Measurements from ENCODE around the gene ADD1. TPM values are rescaled to one million over a fixed set of nuclear protein-coding genes. Genes with fewer than 3 reads are reported as not detected.

ADD1 gene
- total RNA-seq, 1 experiment from 2014 or later: 125 TPM

DNA sequence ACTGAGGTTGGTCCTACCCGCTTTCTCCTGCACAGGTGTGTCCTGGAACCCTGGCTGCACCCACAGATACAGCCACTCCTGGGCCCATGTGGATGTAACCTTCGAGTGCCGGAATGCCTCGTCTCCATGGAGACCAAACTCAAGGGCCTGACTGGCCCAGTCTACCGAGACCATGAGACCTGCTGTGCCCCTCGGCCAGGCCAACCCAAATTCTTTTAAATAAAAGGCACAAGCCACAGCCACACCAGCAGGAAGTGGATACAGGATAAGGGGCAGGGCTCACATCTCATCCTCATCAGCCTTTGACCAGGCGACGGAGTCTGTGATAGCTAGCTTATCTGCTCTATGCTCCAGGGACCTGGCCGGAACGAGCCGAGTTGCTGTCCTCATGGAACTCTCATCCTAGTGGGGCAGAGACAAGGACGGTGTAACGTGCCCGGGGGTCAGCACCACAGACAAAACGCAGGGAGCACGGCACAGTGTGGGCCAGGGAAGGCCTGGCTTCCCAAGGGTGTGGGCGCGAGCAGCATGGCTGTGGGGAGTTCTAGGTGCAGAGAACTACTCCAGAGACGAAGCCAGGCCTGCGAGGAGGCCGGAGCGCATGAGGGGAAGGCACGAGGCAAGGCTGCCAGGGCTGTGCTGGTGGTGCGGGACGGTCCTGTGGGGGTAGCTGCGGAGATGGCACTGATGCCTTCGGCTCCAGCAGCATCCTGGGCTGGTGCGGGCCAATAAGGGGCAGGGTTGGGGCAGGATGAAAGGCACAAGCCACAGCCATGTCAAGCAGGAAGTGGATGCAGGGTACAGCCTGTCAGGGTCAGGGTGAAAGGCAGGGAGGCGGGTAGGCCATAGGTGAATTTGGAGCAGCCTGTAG lies 96.9 kb downstream of the ADD1 start:
- H3K9me3 Mint-ChIP-seq (ENCODE audit: low read depth, unreplicated experiment): no peaks in the 10 kb centered on the region
- H3K4me1 Mint-ChIP-seq (ENCODE audit: low read depth, unreplicated experiment): peaks cover 18% of the 10 kb centered on the region
- H3K27ac Mint-ChIP-seq (ENCODE audit: unreplicated experiment): peak overlapping the region; percentile 39
- no peaks in the 10 kb centered on the region for H3K27me3 Mint-ChIP-seq (ENCODE audit: unreplicated experiment)
- CTCF ChIA-PET: no interaction called here
- no TSS peak for BruUV-seq (replicated peaks)
- TF ChIP-seq CTCF (IDR thresholded peaks at IDR 0.05; ENCODE audit: unreplicated experiment): no peak
- intact Hi-C loops (cut with micrococcal nuclease; ENCODE audit: unreplicated experiment): no loop called here
- DNase-seq: no peak
- peaks cover 67% of the 10 kb centered on the region for H3K36me3 Mint-ChIP-seq (ENCODE audit: insufficient read depth, unreplicated experiment)
- no peak overlapping the region for H3K4me3 Mint-ChIP-seq (ENCODE audit: low read depth, unreplicated experiment)

DNA sequence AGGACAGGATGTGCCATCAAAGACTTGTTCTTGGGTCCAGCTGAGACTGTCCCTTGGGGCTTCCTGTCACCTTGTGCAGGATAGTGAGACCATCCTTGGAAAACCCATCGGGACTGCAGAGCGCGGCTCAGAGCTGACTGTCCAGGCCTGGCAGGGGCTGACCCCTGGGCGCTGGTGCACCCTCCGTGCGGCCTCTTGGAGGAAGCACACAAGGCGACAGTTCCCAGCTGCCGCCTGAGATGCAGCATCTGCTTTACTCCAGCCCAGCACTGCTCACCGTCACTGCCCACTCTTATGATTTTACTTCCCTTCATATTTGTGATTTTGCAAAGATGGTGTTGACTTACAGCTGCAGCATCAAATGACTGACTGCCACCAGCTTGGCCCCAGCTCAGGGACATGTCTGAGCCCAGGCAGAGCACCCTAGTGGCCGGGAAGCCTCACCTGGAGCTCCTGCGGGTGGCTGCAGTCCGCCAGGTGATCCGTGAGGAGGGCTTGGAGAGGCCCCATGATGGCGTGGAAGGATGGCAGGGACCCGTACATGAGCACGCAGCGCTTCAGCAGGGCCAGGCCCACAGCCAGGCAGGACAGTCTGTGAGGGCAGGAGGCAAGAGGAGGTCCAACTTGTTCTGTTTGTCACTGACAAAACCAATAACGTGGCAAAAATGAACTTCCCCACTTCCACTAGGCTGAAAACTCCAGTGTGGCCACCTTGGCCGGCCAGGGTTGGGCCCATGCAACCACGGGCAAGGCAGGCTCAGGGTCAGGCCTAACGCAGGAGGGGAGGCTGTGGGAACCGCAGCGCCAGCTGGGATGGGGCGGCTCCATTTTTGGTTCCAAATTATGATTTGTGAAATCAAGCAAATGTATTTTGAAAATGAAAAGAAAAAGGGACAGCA lies 97.7 kb downstream of the ADD1 start:
- CTCF ChIA-PET: no interaction called here
- Mint-ChIP-seq H3K9me3 (ENCODE audit: low read depth, unreplicated experiment) (no peaks in the 10 kb centered on the region), H3K27ac (ENCODE audit: unreplicated experiment) (no peak overlapping the region), H3K27me3 (ENCODE audit: unreplicated experiment) (no peaks in the 10 kb centered on the region), H3K36me3 (ENCODE audit: insufficient read depth, unreplicated experiment) (peaks cover 64% of the 10 kb centered on the region), H3K4me1 (ENCODE audit: low read depth, unreplicated experiment) (peaks cover 11% of the 10 kb centered on the region), H3K4me3 (ENCODE audit: low read depth, unreplicated experiment) (no peak overlapping the region)
- BruUV-seq (replicated peaks): no TSS peak
- no peak for TF ChIP-seq CTCF (IDR thresholded peaks at IDR 0.05; ENCODE audit: unreplicated experiment)
- no peak for DNase-seq
- intact Hi-C loops (cut with micrococcal nuclease; ENCODE audit: unreplicated experiment): no loop called here

DNA sequence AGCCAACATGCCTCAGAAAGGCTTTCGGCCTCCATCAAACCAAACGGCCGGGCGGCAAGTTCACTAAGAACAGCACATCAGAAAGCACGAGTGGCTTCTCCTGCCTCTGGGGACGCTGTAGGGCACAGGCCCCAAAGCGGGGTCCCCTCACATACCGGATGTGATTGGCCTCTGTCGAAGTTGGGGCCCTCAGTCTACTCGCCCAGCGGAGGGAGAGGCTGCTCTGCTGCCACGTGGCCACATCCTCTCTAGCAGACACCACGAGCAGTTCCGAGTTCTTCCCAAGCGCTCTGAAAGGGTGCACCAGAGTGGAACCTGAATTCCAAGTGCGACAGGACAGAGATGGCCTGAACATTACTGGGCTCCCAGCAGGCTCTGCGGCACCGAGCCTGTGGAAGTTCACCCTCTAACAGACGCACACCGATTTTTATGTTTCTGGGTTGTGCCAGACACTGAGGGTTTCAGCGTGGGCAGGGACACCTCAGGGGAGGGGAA lies 98.4 kb downstream of the ADD1 start:
- H3K27ac Mint-ChIP-seq (ENCODE audit: unreplicated experiment): peak overlapping the region; percentile 26
- intact Hi-C loops (cut with micrococcal nuclease; ENCODE audit: unreplicated experiment): no loop called here
- CTCF ChIA-PET: no interaction called here
- peaks cover 64% of the 10 kb centered on the region for H3K36me3 Mint-ChIP-seq (ENCODE audit: insufficient read depth, unreplicated experiment)
- TF ChIP-seq CTCF (IDR thresholded peaks at IDR 0.05; ENCODE audit: unreplicated experiment): no peak
- no TSS peak for BruUV-seq (replicated peaks)
- no peaks in the 10 kb centered on the region for H3K27me3 Mint-ChIP-seq (ENCODE audit: unreplicated experiment)
- DNase-seq: no peak
- peaks cover 4% of the 10 kb centered on the region for H3K4me1 Mint-ChIP-seq (ENCODE audit: low read depth, unreplicated experiment)
- H3K4me3 Mint-ChIP-seq (ENCODE audit: low read depth, unreplicated experiment): no peak overlapping the region
- H3K9me3 Mint-ChIP-seq (ENCODE audit: low read depth, unreplicated experiment): no peaks in the 10 kb centered on the region

- no peaks in the 10 kb centered on the region for H3K27me3 Mint-ChIP-seq (ENCODE audit: unreplicated experiment)
- CTCF ChIA-PET: no interaction called here
- no peak for TF ChIP-seq CTCF (IDR thresholded peaks at IDR 0.05; ENCODE audit: unreplicated experiment)
- H3K4me1 Mint-ChIP-seq (ENCODE audit: low read depth, unreplicated experiment): no peaks in the 10 kb centered on the region
- H3K9me3 Mint-ChIP-seq (ENCODE audit: low read depth, unreplicated experiment): no peaks in the 10 kb centered on the region
- H3K27ac Mint-ChIP-seq (ENCODE audit: unreplicated experiment): peak overlapping the region; percentile 26
- no peak for DNase-seq
- no TSS peak for BruUV-seq (replicated peaks)
- peaks cover 57% of the 10 kb centered on the region for H3K36me3 Mint-ChIP-seq (ENCODE audit: insufficient read depth, unreplicated experiment)
- intact Hi-C loops (cut with micrococcal nuclease; ENCODE audit: unreplicated experiment): no loop called here
- no peak overlapping the region for H3K4me3 Mint-ChIP-seq (ENCODE audit: low read depth, unreplicated experiment)
Observed at GRCh38 chr4:2942532-2943363, 99.1 kb downstream of the ADD1 start.

All from Calu3 (cell line).